ENCODE data around the gene DNAJC1. TPM values are rescaled to one million over a fixed set of nuclear protein-coding genes. Genes with fewer than 3 reads are reported as not detected.

The DNAJC1 gene
- total and polyA plus RNA-seq, 10 of the 15 experiments (the other 5 are each of a cell fraction or from before 2014, with no cell fraction given) = 2.5 to 39.3 (median 20.4) TPM

GRCh38 chr10:21750424-21750823 is 253.1 kb downstream of the DNAJC1 start (continued):
- TF ChIP-seq ZBTB4 (CRISPR knock-in tag; IDR thresholded peaks at IDR 0.05) = no peak

GRCh38 chr10:21749788-21750187 is 253.7 kb downstream of the DNAJC1 start:
- in situ Hi-C loops (cut with MboI) = loop anchor here (25.0 kb wide), 1 partner anchor 887 kb away; no protein-coding TSS in a partner anchor
- FAIRE-seq (no peak), ATAC-seq (no peak), DNase-seq (ENCODE audit: low read depth, low spot score) (no peak)
- intact Hi-C loops (cut with micrococcal nuclease; ENCODE audit: unreplicated experiment) = no loop called here
- peaks cover 0 to 4% of the 10 kb centered on the region in 2 experiments; a peak in 1 of 4 replicates for H3K36me3 ChIP-seq (ENCODE audit: control insufficient read depth in 2 of 2, insufficient read depth in 2 of 2, low read length in 1 of 2)
- H3K4me1 ChIP-seq (ENCODE audit: control insufficient read depth, insufficient read depth, low read length) = no peaks in the 10 kb centered on the region
- H2AFZ ChIP-seq (ENCODE audit: control insufficient read depth, low read depth, low read length) = no peak overlapping the region
- H4K20me1 ChIP-seq (ENCODE audit: control insufficient read depth, insufficient read depth) = no peaks in the 10 kb centered on the region
- ChIA-PET CTCF (interaction anchor here (0.6 kb wide), 1 partner anchor 93 kb away, joined by 6 read pairs; no protein-coding TSS in a partner anchor), POLR2A (no interaction called here), RAD21 (ENCODE audit: unreplicated experiment) (no interaction called here), SMC1A (ENCODE audit: uncharacterized antibody, unreplicated experiment) (no interaction called here)
- no peak for TF ChIP-seq BMI1 (IDR thresholded peaks at IDR 0.05; ENCODE audit: borderline replicate concordance)
- no peak for TF ChIP-seq CHD2 (IDR thresholded peaks at IDR 0.05; ENCODE audit: borderline replicate concordance, low read depth, low read length)
- TF ChIP-seq ZNF687 (IDR thresholded peaks at IDR 0.05) = no peak
- TF ChIP-seq SMAD5 (IDR thresholded peaks at IDR 0.05; ENCODE audit: low read depth) = no peak
- no peak for TF ChIP-seq NFYB (IDR thresholded peaks at IDR 0.05; ENCODE audit: insufficient read depth, low read depth, low read length)
- no peak for TF ChIP-seq BRCA1 (IDR thresholded peaks at IDR 0.05; ENCODE audit: low read depth, low read length)
- no peak for TF ChIP-seq YBX1 (IDR thresholded peaks at IDR 0.05)
- no peak for TF ChIP-seq DPF2 (IDR thresholded peaks at IDR 0.05)
- TF ChIP-seq SIX5 (IDR thresholded peaks at IDR 0.05; ENCODE audit: low read depth, low read length, severe bottlenecking) = no peak
- TF ChIP-seq HDAC6 (IDR thresholded peaks at IDR 0.05; ENCODE audit: unreplicated experiment) = no peak
- no peak overlapping the region for H3K27ac ChIP-seq (ENCODE audit: control insufficient read depth, insufficient read depth)
- H3K9me3 ChIP-seq (replicated peaks; ENCODE audit: control insufficient read depth, insufficient read depth, low read length) = no peaks in the 10 kb centered on the region
- H3K9ac ChIP-seq (ENCODE audit: control insufficient read depth, insufficient read depth, low read length) = no peak overlapping the region
- no TSS peak for BruUV-seq (replicated peaks)
- H3K79me2 ChIP-seq (ENCODE audit: control insufficient read depth, insufficient read depth, low read length) = no peaks in the 10 kb centered on the region
- 6% methylated on average over 3 of the region's 3 CpGs for WGBS (ENCODE audit: insufficient coverage, insufficient replicate concordance, low lambda C conversion rate, missing lambda C conversion rate)
- no peaks in the 10 kb centered on the region for H3K27me3 ChIP-seq (replicated peaks in 1 of 2; ENCODE audit: control insufficient read depth in 2 of 2, insufficient read depth in 2 of 2, low read length in 1 of 2)
- no peak overlapping the region for H3K4me3 ChIP-seq
- no peak overlapping the region for H3K4me2 ChIP-seq (ENCODE audit: control insufficient read depth, insufficient read depth)

Data from GM12878 (cell line).